PFSK-1 (cell line): ENCODE results near the gene MYH7B.

ENCODE experiments used
- FOXP2 ChIP-seq: optimal IDR thresholded peaks from 2 replicates; pipeline ENCODE3; 2011; ENCODE audit warnings: borderline replicate concordance, control low read depth, inconsistent platforms; ENCODE audit not compliant: insufficient read depth; ENCODE audit errors: extremely low read length, extremely low read depth
- POLR2AphosphoS5 ChIP-seq: IDR thresholded peaks from 2 replicates; pipeline ENCODE4 v1.6.1; 2012; ENCODE audit warnings: low read depth, mild to moderate bottlenecking, control low read depth, low read length, moderate library complexity
- REST ChIP-seq, 2 experiments: IDR thresholded peaks; 2 replicates each; pipeline versions ENCODE4 v1.6.1 to v1.8.0; 2011 to 2012; ENCODE audit warnings: low read depth in 2 of 2, low read length in 2 of 2, control low read depth in 1 of 2, inconsistent platforms in 1 of 2, mild to moderate bottlenecking in 1 of 2, moderate library complexity in 1 of 2; ENCODE audit not compliant: insufficient read depth in 1 of 2
- SIN3A ChIP-seq: IDR thresholded peaks from 2 replicates; pipeline ENCODE4 v1.6.1; 2012; ENCODE audit warnings: mild to moderate bottlenecking, low read length, moderate library complexity, borderline replicate concordance; ENCODE audit not compliant: insufficient read depth
- TAF1 ChIP-seq: IDR thresholded peaks from 2 replicates; pipeline ENCODE4 v1.6.1; 2012; ENCODE audit warnings: low read length, control low read depth, borderline replicate concordance; ENCODE audit not compliant: insufficient read depth

The MYH7B gene

GRCh38 chr20:34996243-34997028 lies 40.8 kb downstream of the MYH7B start:
- no peak for TF ChIP-seq FOXP2
- no peak for TF ChIP-seq REST (IDR thresholded peaks at IDR 0.05; ENCODE audit: insufficient read depth in 1 of 2, low read depth in 2 of 2, low read length in 2 of 2)
- TF ChIP-seq SIN3A: no peak

DNA sequence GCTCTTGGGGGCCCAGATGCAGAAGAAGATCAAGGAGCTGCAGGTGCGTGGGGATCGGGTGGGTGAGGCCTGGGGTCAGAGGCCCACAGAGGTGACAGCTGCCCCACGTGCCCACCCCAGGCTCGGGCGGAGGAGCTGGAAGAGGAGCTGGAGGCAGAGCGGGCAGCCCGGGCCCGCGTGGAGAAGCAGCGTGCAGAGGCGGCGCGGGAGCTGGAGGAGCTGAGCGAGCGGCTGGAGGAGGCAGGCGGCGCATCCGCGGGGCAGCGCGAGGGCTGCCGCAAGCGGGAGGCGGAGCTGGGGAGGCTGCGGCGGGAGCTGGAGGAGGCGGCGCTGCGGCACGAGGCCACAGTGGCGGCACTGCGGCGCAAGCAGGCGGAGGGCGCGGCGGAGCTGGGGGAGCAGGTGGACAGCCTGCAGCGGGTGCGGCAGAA lies 41.5 kb downstream of the MYH7B start:
- TF ChIP-seq FOXP2 (no peak), SIN3A (no peak), POLR2AphosphoS5 (no peak), REST (IDR thresholded peaks at IDR 0.05; ENCODE audit: insufficient read depth in 1 of 2, low read depth in 2 of 2, low read length in 2 of 2) (no peak), TAF1 (no peak)

GRCh38 chr20:34997774-34998173 lies 42.1 kb downstream of the MYH7B start:
- TF ChIP-seq SIN3A (no peak), REST (IDR thresholded peaks at IDR 0.05; ENCODE audit: insufficient read depth in 1 of 2, low read depth in 2 of 2, low read length in 2 of 2) (no peak), FOXP2 (no peak), TAF1 (no peak), POLR2AphosphoS5 (no peak)

DNA sequence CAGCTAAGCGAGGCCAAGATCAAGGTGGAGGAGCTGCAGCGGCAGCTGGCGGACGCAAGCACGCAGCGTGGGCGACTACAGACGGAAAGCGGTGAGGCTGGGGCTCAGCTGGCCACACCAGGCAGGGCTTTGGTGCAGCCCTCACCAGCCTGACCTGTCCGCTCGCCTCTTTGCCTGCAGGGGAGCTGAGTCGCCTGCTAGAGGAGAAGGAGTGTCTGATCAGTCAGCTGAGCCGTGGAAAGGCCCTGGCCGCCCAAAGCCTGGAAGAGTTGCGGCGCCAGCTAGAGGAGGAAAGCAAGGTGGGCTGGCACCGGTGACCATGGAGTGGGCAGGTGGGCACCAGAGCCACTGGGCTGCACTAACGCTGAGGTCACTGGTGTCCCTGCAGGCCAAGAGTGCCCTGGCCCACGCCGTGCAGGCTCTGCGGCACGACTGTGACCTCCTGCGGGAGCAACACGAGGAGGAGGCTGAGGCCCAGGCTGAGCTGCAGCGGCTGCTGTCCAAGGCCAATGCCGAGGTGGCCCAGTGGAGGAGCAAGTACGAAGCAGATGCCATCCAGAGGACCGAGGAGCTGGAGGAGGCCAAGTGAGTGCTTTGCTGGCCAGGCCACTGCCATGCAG lies 42.8 kb downstream of the MYH7B start:
- TF ChIP-seq REST (IDR thresholded peaks at IDR 0.05; ENCODE audit: insufficient read depth in 1 of 2, low read depth in 2 of 2, low read length in 2 of 2): no peak
- no peak for TF ChIP-seq FOXP2
- no peak for TF ChIP-seq SIN3A
- TF ChIP-seq TAF1: no peak
- TF ChIP-seq POLR2AphosphoS5: no peak
